Measurements from ENCODE around the gene VCAN. TPM values are rescaled to one million over a fixed set of nuclear protein-coding genes. Genes with fewer than 3 reads are reported as not detected.

VCAN gene
- total RNA-seq, 6 experiments from 2014 or later: 3.8 to 13.8 (median 6.0) TPM

DNA sequence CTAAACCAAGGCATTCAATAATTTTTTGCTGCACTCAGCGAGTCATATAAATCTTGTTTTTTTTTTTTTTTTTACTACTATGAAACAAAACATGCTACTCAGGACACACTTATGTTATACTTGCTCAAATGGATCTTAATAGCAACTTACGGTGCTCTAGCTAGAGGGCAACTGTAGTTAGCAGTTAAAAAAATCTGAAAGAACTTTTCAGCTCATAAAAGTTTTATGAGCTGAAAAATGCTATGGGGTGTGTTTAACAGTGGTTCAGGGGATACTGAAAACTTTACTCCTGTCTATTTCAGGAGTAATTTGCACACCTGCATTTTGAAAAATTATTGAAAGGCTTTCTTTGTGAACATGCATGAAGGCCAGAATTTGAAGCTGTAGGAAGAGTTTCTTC, 53.4 kb downstream of the VCAN start:
- Histone ChIP-seq H3K36me3 (no peaks in the 10 kb centered on the region), H3K4me3 (no peak overlapping the region), H3K27ac (no peak overlapping the region), H3K9me3 (no peaks in the 10 kb centered on the region), H3K4me1 (no peaks in the 10 kb centered on the region), H3K27me3 (no peaks in the 10 kb centered on the region)
- DNase-seq (no peak), ATAC-seq (no peak)
- WGBS (ENCODE audit: insufficient coverage, low coverage, low lambda C conversion rate, missing lambda C conversion rate): 93% methylated on average over 2 of the region's 2 CpGs
- intact Hi-C loops (cut with DNase I): no loop called here
- TF ChIP-seq POLR2A (IDR thresholded peaks at IDR 0.05) (no peak), CTCF (IDR thresholded peaks at IDR 0.05) (no peak)

- ATAC-seq (no peak), DNase-seq (no peak)
- no peak overlapping the region for H3K4me3 ChIP-seq
- H3K27me3 ChIP-seq: no peaks in the 10 kb centered on the region
- no peak for TF ChIP-seq CTCF (IDR thresholded peaks at IDR 0.05)
- no peak for TF ChIP-seq POLR2A (IDR thresholded peaks at IDR 0.05)
- H3K4me1 ChIP-seq: no peaks in the 10 kb centered on the region
- no peaks in the 10 kb centered on the region for H3K9me3 ChIP-seq
- no peaks in the 10 kb centered on the region for H3K36me3 ChIP-seq
- no peak overlapping the region for H3K27ac ChIP-seq
- intact Hi-C loops (cut with DNase I): no loop called here
- WGBS (ENCODE audit: insufficient coverage, low coverage, low lambda C conversion rate, missing lambda C conversion rate): 82% methylated on average over 1 of the region's 1 CpG
Observed at GRCh38 chr5:83526289-83526688, 54.7 kb downstream of the VCAN start.

GRCh38 chr5:83527221-83527620, 55.7 kb downstream of the VCAN start:
- intact Hi-C loops (cut with DNase I): no loop called here
- WGBS (ENCODE audit: insufficient coverage, low coverage, low lambda C conversion rate, missing lambda C conversion rate): 25% methylated on average over 4 of the region's 4 CpGs
- Histone ChIP-seq H3K27me3 (no peaks in the 10 kb centered on the region), H3K9me3 (no peaks in the 10 kb centered on the region), H3K27ac (no peak overlapping the region), H3K36me3 (no peaks in the 10 kb centered on the region), H3K4me1 (no peaks in the 10 kb centered on the region), H3K4me3 (no peak overlapping the region)
- no peak for ATAC-seq
- no peak for TF ChIP-seq CTCF (IDR thresholded peaks at IDR 0.05)
- DNase-seq: no peak

DNA sequence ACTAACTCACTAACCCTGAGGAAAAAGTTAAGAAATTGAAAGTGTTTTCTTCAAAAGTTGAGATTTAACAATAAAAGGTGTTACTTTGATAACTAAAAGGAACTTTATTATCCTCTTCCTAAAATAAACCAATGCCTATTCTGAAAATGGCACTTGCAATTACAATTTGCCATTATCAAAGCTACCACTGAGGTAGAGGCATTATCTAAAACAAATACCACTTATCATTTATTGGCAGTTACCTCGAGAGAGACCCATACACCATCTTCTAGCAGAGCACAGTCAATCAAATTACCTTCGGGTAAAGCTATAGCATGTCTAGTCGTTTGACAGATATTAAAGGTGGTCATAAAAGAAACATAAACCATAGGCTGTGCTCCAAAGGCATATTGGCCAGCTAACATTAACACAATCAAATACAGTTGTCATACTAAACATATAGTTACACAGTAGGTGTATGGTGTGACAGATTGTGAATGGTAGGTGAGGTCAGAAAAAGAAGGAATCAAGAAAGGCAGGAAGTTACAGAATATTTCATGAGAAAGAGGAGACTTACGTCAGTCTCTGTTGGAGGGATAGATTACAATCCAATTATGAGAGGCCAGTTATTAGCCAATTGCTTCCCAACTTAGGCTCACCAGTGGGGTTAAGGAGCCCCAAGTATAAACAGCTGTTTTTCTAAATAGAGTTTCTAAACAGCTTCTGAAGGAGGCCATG, 56.3 kb downstream of the VCAN start:
- 51% methylated on average over 4 of the region's 4 CpGs for WGBS (ENCODE audit: insufficient coverage, low coverage, low lambda C conversion rate, missing lambda C conversion rate)
- ATAC-seq (no peak), DNase-seq (no peak)
- H3K27ac ChIP-seq: no peak overlapping the region
- no peaks in the 10 kb centered on the region for H3K36me3 ChIP-seq
- no peaks in the 10 kb centered on the region for H3K4me1 ChIP-seq
- intact Hi-C loops (cut with DNase I): no loop called here
- H3K4me3 ChIP-seq: no peak overlapping the region
- no peaks in the 10 kb centered on the region for H3K9me3 ChIP-seq
- no peaks in the 10 kb centered on the region for H3K27me3 ChIP-seq
- TF ChIP-seq POLR2A (IDR thresholded peaks at IDR 0.05) (no peak), CTCF (IDR thresholded peaks at IDR 0.05) (no peak)

- Histone ChIP-seq H3K27me3 (no peaks in the 10 kb centered on the region), H3K36me3 (no peaks in the 10 kb centered on the region), H3K4me3 (no peak overlapping the region), H3K27ac (no peak overlapping the region), H3K9me3 (no peaks in the 10 kb centered on the region), H3K4me1 (no peaks in the 10 kb centered on the region)
- TF ChIP-seq CTCF (IDR thresholded peaks at IDR 0.05): no peak
- TF ChIP-seq POLR2A (IDR thresholded peaks at IDR 0.05): no peak
- 77% methylated on average over 2 of the region's 2 CpGs for WGBS (ENCODE audit: insufficient coverage, low coverage, low lambda C conversion rate, missing lambda C conversion rate)
- intact Hi-C loops (cut with DNase I): no loop called here
- ATAC-seq (no peak), DNase-seq (no peak)
Observed at GRCh38 chr5:83528439-83528769, 56.9 kb downstream of the VCAN start.
